Loucy (cell line): Measurements from ENCODE around the gene OR8J3.

ENCODE experiments used
- CTCF ChIP-seq: fragments of 200-600 bp; sonication (generic); conservative IDR thresholded peaks from 2 replicates; pipeline ENCODE4 v1.5.1; 2014; ENCODE audit warnings: mild to moderate bottlenecking, antibody characterized with exemption, low read length
- EZH2phosphoT487 ChIP-seq: fragments of 200-600 bp; IDR thresholded peaks from 2 replicates; pipeline ENCODE4 v1.6.1; 2018; ENCODE audit warnings: antibody characterized with exemption, mild to moderate bottlenecking, moderate library complexity, borderline replicate concordance

GRCh38 chr11:56151376-56151775 is 11.4 kb upstream of the OR8J3 start:
- no peak for TF ChIP-seq CTCF
- TF ChIP-seq EZH2phosphoT487, result no peak
